Measurements from ENCODE around the gene PLEKHD1. TPM values are rescaled to one million over a fixed set of nuclear protein-coding genes. Genes with fewer than 3 reads are reported as not detected.

Gene PLEKHD1
- total and polyA plus RNA-seq, 9 of the 15 experiments (the other 6 are each of a cell fraction or from before 2014, with no cell fraction given): not detected

GRCh38 chr14:69460093-69460701, 24.3 kb upstream of the PLEKHD1 start (continued):
- TF ChIP-seq REST (IDR thresholded peaks at IDR 0.05; ENCODE audit: borderline replicate concordance) (peak; percentile 52; the same call in 1 of the 2 replicates), REST (CRISPR knock-in tag; IDR thresholded peaks at IDR 0.05; ENCODE audit: low read depth) (no peak), EGR1 (conservative IDR thresholded peaks at IDR 0.05) (no peak), RFX1 (IDR thresholded peaks at IDR 0.05) (peak; percentile 44), CREM (IDR thresholded peaks at IDR 0.05; ENCODE audit: low read depth) (peak; percentile 78), MEIS2 (IDR thresholded peaks at IDR 0.05; ENCODE audit: partially characterized antibody) (peak; percentile 96), PBX2 (CRISPR knock-in tag; IDR thresholded peaks at IDR 0.05; ENCODE audit: low read depth) (no peak), PBX2 (tag; conservative IDR thresholded peaks at IDR 0.05; ENCODE audit: low read depth) (peak; percentile 94), ZNF165 (CRISPR knock-in tag; IDR thresholded peaks at IDR 0.05; ENCODE audit: borderline replicate concordance) (no peak), ZHX1 (conservative IDR thresholded peaks at IDR 0.05; ENCODE audit: low read length) (no peak), HLTF (IDR thresholded peaks at IDR 0.05) (no peak), DEAF1 (CRISPR knock-in tag; IDR thresholded peaks at IDR 0.05) (0 out of 2 replicates have a peak, but pooled peaks have one; percentile 15)

Measured in K562 (cell line).